GM12878 (cell line): ENCODE measurements around the gene PCK2. TPM values are rescaled to one million over a fixed set of nuclear protein-coding genes. Genes with fewer than 3 reads are reported as not detected.
A peak's percentile ranks its signal among the peaks of the same experiment; 100 is the strongest.

ENCODE experiments used
- ATAC-seq: fragments of 200-7000 bp; cut with Tn5 transposase; 3 replicates; pipeline ENCODE4 v1.9.1; 2020; ENCODE audit warnings: mild to moderate bottlenecking, moderate library complexity
- BruUV-seq: library from RNA; stranded (reverse); fragments of 400-500 nt; replicated peaks from 2 replicates; lab custom pipeline; 2021; lab: Mats Ljungman, UMichigan
- CTCF ChIA-PET: fragments of 300-600 bp; sonication (Branson Sonifier 250); formaldehyde crosslinking; extraction: SDS; loops from one replicate; lab custom pipeline; 2021; ENCODE audit warnings: inconsistent platforms; lab: Yijun Ruan, JAX
- POLR2A ChIA-PET: fragments of 350-600 bp; formaldehyde crosslinking; extraction: SDS; loops from one replicate; lab custom pipeline; 2021; ENCODE audit warnings: inconsistent platforms; lab: Charles Lee
- RAD21 ChIA-PET: fragments of 300-600 bp; sonication (Branson Sonifier 250); formaldehyde crosslinking; loops from one replicate; lab custom pipeline; 2023; ENCODE audit warnings: antibody characterized with exemption; ENCODE audit not compliant: unreplicated experiment; lab: Charles Lee
- SMC1A ChIA-PET: fragments of 300-600 bp; sonication (Branson Sonifier 250); formaldehyde crosslinking; loops from one replicate; lab custom pipeline; 2023; ENCODE audit not compliant: unreplicated experiment, uncharacterized antibody; lab: Charles Lee
- DNase-seq: peaks from one replicate; pipeline ENCODE4 v3.0.0-alpha.2; 2011; ENCODE audit warnings: low read depth, low spot score
- FAIRE-seq: peaks from 3 replicates; lab custom pipeline; 2011; peaks lifted over from hg19 to GRCh38; lab: Jason Lieb, UNC
- H2AFZ ChIP-seq: 2 replicates; pipeline ENCODE4 v1.6.0; 2011; ENCODE audit warnings: low read depth, low read length, control low read depth; ENCODE audit not compliant: control insufficient read depth
- H3K27ac ChIP-seq: 2 replicates; pipeline ENCODE4 v1.5.1; 2011; ENCODE audit warnings: control low read depth; ENCODE audit not compliant: control insufficient read depth, insufficient read depth
- H3K27me3 ChIP-seq, 2 experiments: replicated peaks in 1 of 2; 2 replicates each; pipeline versions ENCODE4 v1.6.0 to v1.6.1; 2011; ENCODE audit warnings: low read length in 1 of 2; ENCODE audit not compliant: control insufficient read depth in 2 of 2, insufficient read depth in 2 of 2
- H3K36me3 ChIP-seq, 2 experiments: 2 replicates each; pipeline ENCODE4 v1.5.1; 2011; ENCODE audit warnings: low read length in 1 of 2; ENCODE audit not compliant: control insufficient read depth in 2 of 2, insufficient read depth in 2 of 2
- H3K4me1 ChIP-seq: 2 replicates; pipeline ENCODE4 v1.6.1; 2011; ENCODE audit warnings: mild to moderate bottlenecking, low read length, moderate library complexity, mixed read lengths; ENCODE audit not compliant: control insufficient read depth, insufficient read depth
- H3K4me2 ChIP-seq: 2 replicates; pipeline ENCODE4 v1.6.0; 2011; ENCODE audit warnings: control low read depth; ENCODE audit not compliant: control insufficient read depth, insufficient read depth
- H3K4me3 ChIP-seq: fragments of 200-600 bp; sonication (generic); 2 replicates; pipeline ENCODE4 v1.5.1; 2016
- H3K79me2 ChIP-seq: 2 replicates; pipeline ENCODE4 v1.6.0; 2011; ENCODE audit warnings: low read length; ENCODE audit not compliant: control insufficient read depth, insufficient read depth
- H3K9ac ChIP-seq: 2 replicates; pipeline ENCODE4 v1.8.0; 2011; ENCODE audit warnings: low read length, control low read depth, mixed read lengths; ENCODE audit not compliant: control insufficient read depth, insufficient read depth
- H3K9me3 ChIP-seq: replicated peaks from 3 replicates; pipeline ENCODE4 v1.5.1; 2011; ENCODE audit warnings: mild to moderate bottlenecking, low read length; ENCODE audit not compliant: control insufficient read depth, insufficient read depth
- H4K20me1 ChIP-seq: 2 replicates; pipeline ENCODE4 v1.6.0; 2011; ENCODE audit not compliant: control insufficient read depth, insufficient read depth
- SMAD5 ChIP-seq: IDR thresholded peaks from 2 replicates; pipeline ENCODE4 v1.6.1; 2016; ENCODE audit warnings: antibody characterized with exemption, low read depth
- STAT1 ChIP-seq: fragments of 450-650 bp; conservative IDR thresholded peaks from 2 replicates; pipeline ENCODE4 v1.6.1; 2014; ENCODE audit warnings: antibody characterized with exemption, mild to moderate bottlenecking
- ZNF207 ChIP-seq: fragments of 450-650 bp; IDR thresholded peaks from 2 replicates; pipeline ENCODE4 v1.6.1; 2014; ENCODE audit warnings: antibody characterized with exemption, mild to moderate bottlenecking, borderline replicate concordance
- WGBS: methylation state at CpG from one replicate; pipeline ENCODE4 v1.1.6; 2016; ENCODE audit warnings: low lambda C conversion rate; ENCODE audit not compliant: insufficient replicate concordance, insufficient coverage; ENCODE audit errors: missing lambda C conversion rate; 5-methylcytosine and 5-hydroxymethylcytosine counted together
- in situ Hi-C: fragments of 300-500 bp; cut with MboI; formaldehyde crosslinking; loops from 9 replicates; pipeline ENCODE4 v1.14.3; 2018; ENCODE audit warnings: mixed read lengths
- intact Hi-C: fragments of 100-400 bp; cut with micrococcal nuclease; formaldehyde crosslinking; loops from one replicate; pipeline ENCODE4 v1.14.2; 2022; ENCODE audit not compliant: unreplicated experiment
- polyA plus RNA-seq, 11 experiments: library from polyadenylated mRNA; depleted of rRNA in 4 of 11; unstranded in 6 of 11; stranded (reverse) in 5 of 11; fragments of >200 nt; fragmentation: Nextera tagmentation in 4 of 11; fragmentation: Illumina TruSeq in 1 of 11; extraction: Ambion mirVana in 4 of 11; extraction: Trizol in 1 of 11; gene quantifications; 1 replicate in 1 of 11; 2 replicates in 10 of 11; pipeline versions ENCODE4 v1.2.1 to v1.2.3, GENCODE V29; 2011 to 2016; ENCODE audit warnings: inconsistent platforms in 2 of 11, missing spikeins in 2 of 11, low read depth in 1 of 11
- total RNA-seq, 4 experiments: library from RNA; depleted of rRNA in 3 of 4; stranded (reverse); fragments of >200 nt in 3 of 4; fragmentation: Illumina TruSeq in 1 of 4; extraction: Trizol in 1 of 4; gene quantifications; 2 replicates each; pipeline versions ENCODE4 v1.2.1 to v1.2.3, GENCODE V29; 2013 to 2021
- TF ChIP-seq, protein P1 (sequence below): fragments of 450-650 bp; IDR thresholded peaks from 2 replicates; pipeline ENCODE4 v1.6.1; 2016; ENCODE audit warnings: mild to moderate bottlenecking

PCK2 gene
- total and polyA plus RNA-seq, 10 of the 15 experiments (the other 5 are each of a cell fraction or from before 2014, with no cell fraction given): 6.6 to 110 (median 44.6) TPM

DNA sequence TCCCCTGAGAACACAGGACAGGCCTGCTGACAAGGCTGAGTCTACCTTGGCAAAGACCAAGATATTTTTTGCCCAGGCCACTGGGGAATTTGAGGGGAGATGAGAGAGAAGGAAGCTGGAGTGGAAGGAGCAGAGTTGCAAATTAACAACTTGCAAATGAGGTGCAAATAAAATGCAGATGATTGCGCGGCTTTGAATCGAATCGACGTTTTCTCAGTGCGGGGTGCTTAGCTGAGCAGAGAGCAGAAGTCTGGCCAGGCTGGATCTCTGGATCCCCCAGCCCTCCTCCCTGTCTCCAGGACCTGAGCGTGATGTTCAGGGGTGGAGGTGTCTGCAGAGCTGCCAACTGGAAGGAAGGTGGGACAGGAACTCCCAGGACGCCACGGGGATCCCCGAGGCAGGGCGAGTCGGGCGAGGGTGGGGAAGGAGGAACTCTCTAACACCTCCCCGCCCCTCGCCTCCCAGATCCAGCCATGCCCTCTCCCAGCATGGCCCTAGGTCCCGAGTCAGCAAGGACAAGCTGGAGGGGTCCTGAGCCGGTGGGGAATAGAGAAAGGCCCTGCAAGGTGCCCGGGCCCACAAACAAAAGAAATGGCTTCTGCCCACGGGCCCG, 42.8 kb upstream of the PCK2 start:
- ChIA-PET SMC1A (interaction anchor here (1.4 to 1.8 kb wide), 2 partner anchors 10 to 57 kb away, joined by 4 to 5 read pairs; no protein-coding TSS in a partner anchor), CTCF (interaction anchor here (0.7 to 1.4 kb wide), 7 partner anchors 39 to 381 kb away, joined by 3 to 11 read pairs (median 3); partner anchors contain the start of gene IRF9), POLR2A (interaction anchor here (0.8 to 1.2 kb wide), 6 partner anchors 24 to 65 kb away, joined by 3 to 6 read pairs (median 3); no protein-coding TSS in a partner anchor), RAD21 (interaction anchor here (0.7 to 2.1 kb wide), 5 partner anchors 8 to 64 kb away, joined by 3 to 9 read pairs (median 6); partner anchors contain the start of genes DCAF11 and NRL)
- Histone ChIP-seq H3K9me3 (no peaks in the 10 kb centered on the region), H3K79me2 (no peaks in the 10 kb centered on the region), H4K20me1 (no peaks in the 10 kb centered on the region), H3K9ac (peak overlapping the region; percentile 77), H3K4me1 (peaks cover 23% of the 10 kb centered on the region), H3K4me3 (peak overlapping the region; percentile 74), H3K36me3 (no peaks in the 10 kb centered on the region), H2AFZ (peak overlapping the region; percentile 82), H3K27me3 (peaks cover 0 to 3% of the 10 kb centered on the region in 2 experiments; a peak in 1 of 4 replicates), H3K4me2 (peak overlapping the region; percentile 99), H3K27ac (peak overlapping the region; percentile 31; the same call in 1 of the 2 replicates)
- BruUV-seq: no TSS peak
- in situ Hi-C loops (no loop called here), intact Hi-C loops (no loop called here)
- no peak for FAIRE-seq
- TF ChIP-seq STAT1 (no peak), ZNF207 (no peak), SMAD5 (0 out of 2 replicates have a peak, but pooled peaks have one; percentile 33)
- TF ChIP-seq, protein P1, sequence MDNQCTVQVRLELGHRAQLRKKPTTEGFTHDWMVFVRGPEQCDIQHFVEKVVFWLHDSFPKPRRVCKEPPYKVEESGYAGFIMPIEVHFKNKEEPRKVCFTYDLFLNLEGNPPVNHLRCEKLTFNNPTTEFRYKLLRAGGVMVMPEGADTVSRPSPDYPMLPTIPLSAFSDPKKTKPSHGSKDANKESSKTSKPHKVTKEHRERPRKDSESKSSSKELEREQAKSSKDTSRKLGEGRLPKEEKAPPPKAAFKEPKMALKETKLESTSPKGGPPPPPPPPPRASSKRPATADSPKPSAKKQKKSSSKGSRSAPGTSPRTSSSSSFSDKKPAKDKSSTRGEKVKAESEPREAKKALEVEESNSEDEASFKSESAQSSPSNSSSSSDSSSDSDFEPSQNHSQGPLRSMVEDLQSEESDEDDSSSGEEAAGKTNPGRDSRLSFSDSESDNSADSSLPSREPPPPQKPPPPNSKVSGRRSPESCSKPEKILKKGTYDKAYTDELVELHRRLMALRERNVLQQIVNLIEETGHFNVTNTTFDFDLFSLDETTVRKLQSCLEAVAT: peak; percentile 95
- no peak; the same call in 1 of the 3 replicates for ATAC-seq
- 23% methylated on average over 19 of the region's 20 CpGs for WGBS
- DNase-seq: no peak
